GM12801 (cell line): ENCODE measurements around the gene ZNF70.

Experiments
- TF ChIP-seq, protein P1 (sequence below): IDR thresholded peaks from one replicate; pipeline ENCODE4 v1.5.1; 2011; ENCODE audit warnings: control low read depth; ENCODE audit not compliant: insufficient read length; ENCODE audit errors: extremely low read depth

The ZNF70 gene

GRCh38 chr22:23695141-23695540 lies 55.8 kb downstream of the ZNF70 start:
- TF ChIP-seq, protein P1, sequence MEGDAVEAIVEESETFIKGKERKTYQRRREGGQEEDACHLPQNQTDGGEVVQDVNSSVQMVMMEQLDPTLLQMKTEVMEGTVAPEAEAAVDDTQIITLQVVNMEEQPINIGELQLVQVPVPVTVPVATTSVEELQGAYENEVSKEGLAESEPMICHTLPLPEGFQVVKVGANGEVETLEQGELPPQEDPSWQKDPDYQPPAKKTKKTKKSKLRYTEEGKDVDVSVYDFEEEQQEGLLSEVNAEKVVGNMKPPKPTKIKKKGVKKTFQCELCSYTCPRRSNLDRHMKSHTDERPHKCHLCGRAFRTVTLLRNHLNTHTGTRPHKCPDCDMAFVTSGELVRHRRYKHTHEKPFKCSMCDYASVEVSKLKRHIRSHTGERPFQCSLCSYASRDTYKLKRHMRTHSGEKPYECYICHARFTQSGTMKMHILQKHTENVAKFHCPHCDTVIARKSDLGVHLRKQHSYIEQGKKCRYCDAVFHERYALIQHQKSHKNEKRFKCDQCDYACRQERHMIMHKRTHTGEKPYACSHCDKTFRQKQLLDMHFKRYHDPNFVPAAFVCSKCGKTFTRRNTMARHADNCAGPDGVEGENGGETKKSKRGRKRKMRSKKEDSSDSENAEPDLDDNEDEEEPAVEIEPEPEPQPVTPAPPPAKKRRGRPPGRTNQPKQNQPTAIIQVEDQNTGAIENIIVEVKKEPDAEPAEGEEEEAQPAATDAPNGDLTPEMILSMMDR = no peak

GRCh38 chr22:23693979-23694680 lies 56.8 kb downstream of the ZNF70 start:
- TF ChIP-seq, protein P1 = no peak

- TF ChIP-seq, protein P1 = no peak
Measured at GRCh38 chr22:23692598-23693291, 58.2 kb downstream of the ZNF70 start.

DNA sequence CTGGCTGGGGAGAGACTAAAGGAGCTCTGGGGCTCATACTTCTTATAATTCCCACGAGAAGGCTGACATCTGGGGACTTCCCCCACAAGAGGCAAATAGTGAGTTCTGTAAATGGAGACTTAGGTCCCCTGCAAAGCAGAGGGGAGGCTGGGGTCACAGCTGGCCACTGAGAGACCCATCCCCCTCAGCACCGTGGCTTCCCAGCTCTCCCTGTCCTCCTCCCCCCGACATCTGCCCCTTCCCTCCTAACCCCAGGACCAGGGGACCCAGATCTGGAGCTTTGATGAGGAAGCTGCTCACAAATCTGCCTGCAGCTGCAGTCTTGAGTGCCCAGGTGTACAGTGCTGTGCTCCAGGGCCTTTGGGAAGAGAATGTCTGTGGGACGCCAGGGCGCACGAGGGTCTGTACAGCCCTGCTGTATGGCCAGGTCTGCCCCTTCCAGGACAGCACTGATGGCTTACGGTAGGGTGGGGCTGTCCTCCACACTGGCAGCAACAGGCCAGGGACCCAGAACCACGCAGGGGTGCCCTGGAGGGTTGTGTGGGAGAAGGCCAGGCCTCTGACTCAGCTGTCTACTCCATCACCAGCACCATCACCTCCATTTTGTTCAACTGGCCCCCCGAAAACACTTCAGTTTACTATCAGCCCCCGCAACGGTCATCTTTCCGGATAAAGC lies 59.0 kb downstream of the ZNF70 start:
- TF ChIP-seq, protein P1 = no peak

DNA sequence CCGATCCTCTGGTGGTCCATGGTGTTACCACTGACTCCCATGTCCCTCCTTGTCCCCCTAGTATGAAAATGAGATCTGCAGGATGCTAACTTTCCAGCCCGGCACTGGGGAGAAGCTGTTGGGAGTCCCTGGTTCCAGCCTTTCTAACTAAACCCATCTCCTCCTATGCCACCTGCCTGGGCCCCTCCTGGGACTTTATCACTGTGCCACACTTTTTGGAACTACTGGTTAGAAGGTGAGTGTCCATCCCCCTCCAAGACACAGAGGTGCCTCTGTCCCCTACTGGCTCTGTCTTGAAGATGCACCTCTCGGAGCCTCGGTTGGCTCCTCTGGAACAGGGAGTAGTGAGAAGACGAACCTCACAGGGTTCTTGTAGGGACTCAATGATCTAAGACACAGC lies 60.2 kb downstream of the ZNF70 start, which contains the start of gene RGL4:
RGL4 (plus strand) TSS at position 301 of the 400 bp plus-strand sequence. CDS start 1,018 bp downstream, outside the sequence.
- TF ChIP-seq, protein P1 = no peak

DNA sequence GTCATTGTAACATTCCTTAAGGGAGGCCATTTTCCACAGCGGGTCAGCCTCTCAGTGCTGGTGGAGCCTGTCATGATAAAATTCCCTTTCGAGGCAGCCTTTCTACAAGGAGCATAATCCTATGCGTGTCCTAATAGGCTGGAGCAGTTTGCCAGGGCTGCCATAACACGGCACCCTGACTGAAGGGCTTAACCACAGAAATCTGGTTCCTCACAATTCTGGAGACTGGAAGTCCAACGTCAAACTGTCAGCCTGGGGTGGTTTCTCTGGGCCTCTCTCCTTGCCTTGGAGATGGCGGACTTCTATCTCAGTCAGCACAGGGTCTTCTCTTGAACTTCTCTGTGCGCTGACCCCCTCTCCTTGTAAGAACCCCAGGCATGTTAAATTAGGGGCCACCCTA lies 61.5 kb downstream of the ZNF70 start:
- TF ChIP-seq, protein P1 = no peak
